Central memory CD8-positive, alpha-beta T cell (primary cell): ENCODE measurements around the gene TMEM131L.
A peak's percentile ranks its signal among the peaks of the same experiment; 100 is the strongest.

ENCODE experiments used
- ATAC-seq: fragments of 150-1000 bp; cut with Tn5 transposase; replicated peaks from 2 replicates; pipeline ENCODE4 v1.10.0; 2022; ENCODE audit warnings: mild to moderate bottlenecking, moderate FRiP score, moderate number of reproducible peaks; ENCODE audit not compliant: poor library complexity, severe bottlenecking; ENCODE audit errors: extremely low read depth
- DNase-seq, 2 donors: peaks; one replicate each; pipeline ENCODE4 v3.0.0; 2021; ENCODE audit warnings: low spot score in 2 of 2
- H3K27ac Mint-ChIP-seq: one replicate; pipeline ENCODE4 v1.8.0; 2022; ENCODE audit warnings: low read depth, mild to moderate bottlenecking, moderate library complexity, mixed read lengths
- H3K27me3 Mint-ChIP-seq: one replicate; pipeline ENCODE4 v1.8.0; 2022; ENCODE audit warnings: mixed read lengths
- H3K36me3 Mint-ChIP-seq: one replicate; pipeline ENCODE4 v1.8.0; 2022; ENCODE audit warnings: mild to moderate bottlenecking, moderate library complexity, mixed read lengths; ENCODE audit not compliant: insufficient read depth
- H3K4me1 Mint-ChIP-seq: one replicate; pipeline ENCODE4 v1.8.0; 2022; ENCODE audit warnings: mixed read lengths
- H3K4me3 Mint-ChIP-seq: one replicate; pipeline ENCODE4 v1.8.0; 2022; ENCODE audit warnings: mild to moderate bottlenecking, moderate library complexity, mixed read lengths
- H3K9me3 Mint-ChIP-seq: one replicate; pipeline ENCODE4 v1.8.0; 2022; ENCODE audit warnings: mixed read lengths

The TMEM131L gene

DNA sequence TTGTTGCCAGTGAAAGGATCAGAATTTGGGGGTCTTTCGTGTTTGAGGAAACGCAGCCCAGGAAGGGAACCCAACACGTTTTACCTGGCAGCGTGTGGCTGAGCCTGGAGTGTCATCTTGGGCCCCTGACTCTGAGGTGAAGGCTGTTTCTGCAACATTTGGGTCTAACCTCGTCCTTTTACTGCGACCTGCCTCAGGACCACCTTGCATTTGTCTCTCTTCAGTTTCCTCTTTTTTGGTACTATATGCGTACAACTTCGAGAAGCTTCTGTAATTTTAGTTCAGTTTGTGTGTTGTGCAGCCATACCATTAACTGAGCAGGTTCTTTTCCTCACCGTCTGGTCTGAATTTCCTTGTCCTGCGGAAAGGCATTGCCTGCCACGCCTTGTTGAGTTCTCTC is 61.5 kb downstream of the TMEM131L start:
- Mint-ChIP-seq H3K27ac (no peak overlapping the region), H3K36me3 (peaks cover 11% of the 10 kb centered on the region), H3K4me3 (no peak overlapping the region), H3K9me3 (no peaks in the 10 kb centered on the region), H3K27me3 (no peaks in the 10 kb centered on the region), H3K4me1 (peaks cover 86% of the 10 kb centered on the region)
- DNase-seq (no peak), ATAC-seq (no peak)

GRCh38 chr4:153528705-153529485 is 62.7 kb downstream of the TMEM131L start:
- peak overlapping the region; percentile 75 for H3K4me3 Mint-ChIP-seq
- peak overlapping the region; percentile 81 for H3K27ac Mint-ChIP-seq
- H3K4me1 Mint-ChIP-seq, result peaks cover 75% of the 10 kb centered on the region
- peaks cover 11% of the 10 kb centered on the region for H3K36me3 Mint-ChIP-seq
- ATAC-seq (peak; percentile 16), DNase-seq (no peak)
- no peaks in the 10 kb centered on the region for H3K9me3 Mint-ChIP-seq
- no peaks in the 10 kb centered on the region for H3K27me3 Mint-ChIP-seq

DNA sequence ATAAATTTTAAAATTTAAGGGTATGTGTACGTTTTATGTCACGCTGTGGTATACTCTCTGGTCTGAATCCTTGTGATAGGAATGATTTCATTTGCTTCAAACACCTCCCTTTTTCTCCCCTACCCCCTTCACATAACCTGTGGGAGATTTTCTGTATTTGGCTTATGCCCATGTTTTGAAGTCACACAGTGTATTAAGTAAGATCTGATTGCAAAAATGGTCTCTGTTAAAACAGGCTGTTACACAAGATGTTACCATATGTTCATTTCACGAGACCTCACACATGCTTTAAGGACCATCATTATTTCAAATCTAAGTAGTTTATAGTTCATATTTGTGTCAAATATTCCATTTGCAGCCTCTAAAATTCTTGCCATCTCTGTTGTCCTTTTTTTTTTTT is 63.5 kb downstream of the TMEM131L start:
- Mint-ChIP-seq H3K27me3 (no peaks in the 10 kb centered on the region), H3K27ac (peak overlapping the region; percentile 81), H3K4me1 (peaks cover 75% of the 10 kb centered on the region), H3K36me3 (peaks cover 11% of the 10 kb centered on the region), H3K4me3 (peak overlapping the region; percentile 75), H3K9me3 (no peaks in the 10 kb centered on the region)
- DNase-seq (no peak), ATAC-seq (no peak)

GRCh38 chr4:153530284-153530999 is 64.3 kb downstream of the TMEM131L start:
- DNase-seq (no peak), ATAC-seq (peak; percentile 74)
- H3K4me1 Mint-ChIP-seq, result peaks cover 77% of the 10 kb centered on the region
- H3K4me3 Mint-ChIP-seq, result peak overlapping the region; percentile 75
- no peaks in the 10 kb centered on the region for H3K27me3 Mint-ChIP-seq
- H3K9me3 Mint-ChIP-seq, result no peaks in the 10 kb centered on the region
- peaks cover 12% of the 10 kb centered on the region for H3K36me3 Mint-ChIP-seq
- peak overlapping the region; percentile 81 for H3K27ac Mint-ChIP-seq

- Mint-ChIP-seq H3K4me3 (peak overlapping the region; percentile 75), H3K4me1 (peaks cover 81% of the 10 kb centered on the region), H3K36me3 (peaks cover 12% of the 10 kb centered on the region), H3K27ac (peak overlapping the region; percentile 81), H3K27me3 (no peaks in the 10 kb centered on the region), H3K9me3 (no peaks in the 10 kb centered on the region)
- ATAC-seq (no peak), DNase-seq (no peak)
These were observed 64.8 kb downstream of the TMEM131L start for GRCh38 chr4:153531000-153531358.

DNA sequence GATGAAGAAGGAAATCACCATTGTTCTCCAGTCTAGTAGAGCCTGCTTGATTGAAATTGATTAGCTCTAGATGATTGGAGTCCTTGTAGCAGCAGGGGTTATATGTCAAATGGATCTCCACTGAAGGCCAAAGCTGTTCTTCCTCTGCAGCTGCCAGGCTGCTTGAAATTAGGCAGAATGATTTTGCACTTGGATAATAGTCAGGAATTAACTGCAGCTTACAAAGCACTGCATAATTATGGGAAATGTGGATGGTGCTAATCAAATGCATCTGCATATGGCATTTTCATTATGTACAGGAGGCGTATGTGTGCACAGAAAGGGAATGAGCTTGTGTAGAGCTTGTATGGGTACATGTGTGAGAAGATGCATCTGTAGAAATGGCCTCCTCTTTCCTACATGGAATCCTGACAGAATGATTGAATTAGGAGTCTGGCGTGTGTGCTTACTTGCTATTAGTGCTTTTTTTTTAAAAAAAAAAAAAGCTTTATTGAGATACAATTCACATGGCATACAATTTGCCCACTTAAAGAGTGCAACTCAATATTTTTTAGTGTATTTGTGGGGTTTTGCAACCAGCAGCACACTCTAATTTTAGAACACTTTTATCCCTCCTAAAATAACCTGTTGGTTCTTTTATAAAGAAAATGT is 65.9 kb downstream of the TMEM131L start:
- Mint-ChIP-seq H3K36me3 (peaks cover 11% of the 10 kb centered on the region), H3K4me3 (no peak overlapping the region), H3K27ac (peak overlapping the region; percentile 26), H3K9me3 (no peaks in the 10 kb centered on the region), H3K4me1 (peaks cover 78% of the 10 kb centered on the region), H3K27me3 (no peaks in the 10 kb centered on the region)
- DNase-seq (no peak), ATAC-seq (no peak)

DNA sequence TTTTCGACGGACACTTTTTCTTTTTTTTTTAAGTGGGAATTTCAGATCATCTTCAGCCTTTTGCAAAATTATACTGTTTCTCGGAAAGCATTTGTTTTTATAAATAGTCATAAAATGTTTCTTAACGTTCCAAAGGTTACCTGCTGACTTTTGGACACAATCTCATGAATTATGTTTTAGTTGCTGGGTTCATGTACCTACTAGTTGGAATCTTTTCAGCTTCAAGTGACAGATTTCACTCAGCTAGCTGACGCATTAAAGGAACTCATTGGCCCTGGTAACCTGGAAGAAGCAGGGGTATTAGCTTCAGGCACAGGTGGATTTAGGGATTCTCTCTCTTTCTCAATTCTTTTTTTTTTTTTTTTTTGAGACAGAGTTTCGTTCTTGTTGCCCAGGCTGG is 66.5 kb downstream of the TMEM131L start:
- peaks cover 74% of the 10 kb centered on the region for H3K4me1 Mint-ChIP-seq
- no peaks in the 10 kb centered on the region for H3K9me3 Mint-ChIP-seq
- H3K4me3 Mint-ChIP-seq, result no peak overlapping the region
- H3K27ac Mint-ChIP-seq, result no peak overlapping the region
- H3K27me3 Mint-ChIP-seq, result no peaks in the 10 kb centered on the region
- H3K36me3 Mint-ChIP-seq, result peaks cover 8% of the 10 kb centered on the region
- DNase-seq (no peak), ATAC-seq (no peak)

GRCh38 chr4:153533387-153533786 is 67.2 kb downstream of the TMEM131L start:
- Mint-ChIP-seq H3K9me3 (no peaks in the 10 kb centered on the region), H3K27me3 (no peaks in the 10 kb centered on the region), H3K27ac (peak overlapping the region; percentile 88), H3K4me3 (no peak overlapping the region), H3K36me3 (peaks cover 11% of the 10 kb centered on the region), H3K4me1 (peaks cover 71% of the 10 kb centered on the region)
- no peak for ATAC-seq
- DNase-seq, result no peak

DNA sequence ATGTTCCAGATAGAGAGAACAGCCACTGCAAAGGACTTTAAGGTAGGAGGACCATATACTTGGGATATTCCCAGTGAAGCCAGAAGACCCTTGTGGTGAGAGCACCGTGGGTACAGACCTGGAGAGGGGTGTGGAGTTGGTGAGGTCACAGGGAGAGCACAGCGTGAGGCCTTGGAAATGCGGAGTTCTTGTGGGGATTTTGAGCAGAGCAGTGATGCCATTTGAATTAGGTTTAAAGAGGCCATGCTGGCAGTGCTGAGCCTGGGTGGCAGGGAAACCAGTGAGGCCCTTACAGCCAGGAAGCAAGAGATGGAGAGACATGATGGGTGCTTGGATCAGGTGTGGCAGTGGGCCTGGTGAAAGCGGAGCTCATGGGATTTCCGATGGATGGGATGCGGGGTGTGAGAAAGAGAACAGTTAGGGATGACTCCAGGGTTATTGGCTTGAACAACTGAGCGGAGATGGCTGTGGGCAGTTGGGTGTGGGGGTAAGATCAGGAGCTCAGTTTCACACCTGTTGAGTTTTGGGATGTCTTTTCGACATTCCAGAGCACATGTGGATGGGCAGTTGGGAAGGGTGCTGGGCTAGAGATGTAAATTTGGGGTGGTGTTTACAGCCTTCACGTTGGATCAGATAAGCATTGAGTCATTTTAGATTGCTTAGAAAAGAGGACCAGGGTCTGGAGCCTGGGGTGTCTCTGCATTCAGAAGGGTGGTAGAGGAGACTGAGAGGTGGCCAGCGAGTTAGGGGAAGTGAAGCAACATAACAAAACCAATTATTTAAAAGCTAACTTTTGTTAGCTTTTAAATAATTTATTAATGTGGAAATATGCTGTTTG is 68.9 kb downstream of the TMEM131L start:
- peaks cover 11% of the 10 kb centered on the region for H3K36me3 Mint-ChIP-seq
- peak overlapping the region; percentile 9 for H3K4me3 Mint-ChIP-seq

DNA sequence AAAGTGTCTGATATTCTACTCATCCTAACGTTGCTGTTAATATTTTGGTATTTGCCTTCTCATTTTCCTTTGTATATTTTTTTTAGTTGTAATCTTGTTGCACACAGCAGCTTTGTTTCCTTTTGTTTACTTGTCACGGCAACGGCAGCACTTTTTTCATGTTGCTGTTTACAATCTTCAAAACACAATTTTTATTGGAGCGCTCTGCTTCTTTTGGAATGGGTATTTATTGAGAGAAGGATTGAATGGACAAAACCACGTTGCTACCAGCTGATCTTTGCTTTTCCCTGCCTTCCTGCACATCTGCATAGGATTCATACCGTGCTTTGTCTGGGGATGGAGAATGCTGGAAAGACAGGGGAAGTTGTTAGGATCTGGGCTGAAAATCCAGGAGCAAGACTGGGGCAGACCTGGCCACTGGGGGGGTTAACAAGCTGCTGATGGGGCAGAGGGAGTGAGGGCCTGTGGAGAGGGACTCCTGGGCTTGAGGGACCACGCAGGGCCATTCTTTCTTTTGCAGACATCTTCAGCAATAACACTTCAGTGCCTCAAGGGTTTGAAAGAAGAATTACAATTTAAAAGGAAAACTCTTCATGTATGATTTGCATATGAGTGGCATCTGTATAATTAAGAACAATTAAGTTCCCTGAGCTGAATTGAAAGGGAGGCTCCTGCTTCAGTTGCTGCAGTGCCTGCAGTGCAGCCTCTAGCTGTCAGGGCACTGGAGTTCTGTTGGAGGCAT is 69.8 kb downstream of the TMEM131L start:
- Mint-ChIP-seq H3K4me1 (peaks cover 54% of the 10 kb centered on the region), H3K36me3 (peaks cover 9% of the 10 kb centered on the region), H3K4me3 (no peak overlapping the region), H3K27ac (peak overlapping the region; percentile 88), H3K27me3 (no peaks in the 10 kb centered on the region), H3K9me3 (no peaks in the 10 kb centered on the region)
- ATAC-seq (no peak), DNase-seq (no peak)

More for the DNA sequence above, 68.9 kb downstream of the TMEM131L start:
- Mint-ChIP-seq H3K4me1 (peaks cover 55% of the 10 kb centered on the region), H3K27me3 (no peaks in the 10 kb centered on the region), H3K9me3 (no peaks in the 10 kb centered on the region), H3K27ac (peak overlapping the region; percentile 88)
- ATAC-seq, result no peak
- no peak for DNase-seq

DNA sequence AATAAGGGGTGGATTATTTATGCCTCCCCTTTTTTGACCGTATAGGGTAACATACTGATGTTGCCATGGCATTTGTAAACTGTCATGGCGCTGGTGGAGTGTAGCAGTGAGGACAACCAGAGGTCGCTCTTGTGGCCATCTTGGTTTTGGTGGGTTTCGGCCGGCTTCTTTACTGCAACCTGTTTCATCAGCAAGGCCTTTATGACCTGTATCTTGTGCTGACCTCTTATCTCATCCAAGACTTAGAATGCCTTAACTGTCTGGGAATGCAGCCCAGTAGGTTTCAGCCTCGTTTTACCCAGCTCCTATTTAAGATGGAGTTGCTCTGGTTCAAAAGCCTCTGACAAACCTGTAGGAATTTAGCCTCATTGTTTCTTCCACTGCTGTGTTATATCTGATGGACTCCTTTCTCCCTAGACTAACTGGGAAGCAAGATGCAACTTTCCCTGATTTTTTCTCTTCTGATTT is 71.4 kb downstream of the TMEM131L start:
- H3K27ac Mint-ChIP-seq, result peak overlapping the region; percentile 48
- DNase-seq (no peak), ATAC-seq (no peak)
- H3K27me3 Mint-ChIP-seq, result no peaks in the 10 kb centered on the region
- no peaks in the 10 kb centered on the region for H3K9me3 Mint-ChIP-seq
- peaks cover 9% of the 10 kb centered on the region for H3K36me3 Mint-ChIP-seq
- no peak overlapping the region for H3K4me3 Mint-ChIP-seq
- peaks cover 60% of the 10 kb centered on the region for H3K4me1 Mint-ChIP-seq
